ENCODE measurements around the gene TBC1D3K. TPM values are rescaled to one million over a fixed set of nuclear protein-coding genes. Genes with fewer than 3 reads are reported as not detected.
"Not testable (repeated sequence)": the region's sequence is repeated elsewhere in the genome, so short reads cannot be mapped to it uniquely, and the experiment has no call there.

TBC1D3K gene
- total RNA-seq: not detected
- long read RNA-seq: 0 reads

GRCh38 chr17:37924115-37924514 is at the start of gene TBC1D3K:
TBC1D3K (plus strand) TSS chr17:37924415; CDS start chr17:37926000, 1,585 bp downstream.
- DNase-seq (ENCODE audit: low spot score); intact Hi-C loops (cut with DNase I): not testable (repeated sequence)

GRCh38 chr17:37884516-37884915 is 39.7 kb upstream of the TBC1D3K start:
- DNase-seq (ENCODE audit: low spot score): no peak
- intact Hi-C loops (cut with DNase I): no loop called here

GRCh38 chr17:37885136-37885535 is 39.1 kb upstream of the TBC1D3K start:
- DNase-seq (ENCODE audit: low spot score): no peak
- intact Hi-C loops (cut with DNase I): no loop called here

GRCh38 chr17:37888881-37889280 is 35.3 kb upstream of the TBC1D3K start:
- no peak for DNase-seq (ENCODE audit: low spot score)
- intact Hi-C loops (cut with DNase I): no loop called here

- intact Hi-C loops (cut with DNase I); DNase-seq (ENCODE audit: low spot score): not testable (repeated sequence)
These were observed 27.3 kb upstream of the TBC1D3K start for GRCh38 chr17:37896961-37897360.

Other genes with a start within 250 kb of the TBC1D3K start
- not detected for gene HNF1B, start 179.4 kb upstream of the TBC1D3K start, total RNA-seq
- 6.6 TPM for gene TBC1D3L, start 64.6 kb downstream of the TBC1D3K start, total RNA-seq
- 0.35 TPM for gene TBC1D3D, start 79.6 kb downstream of the TBC1D3K start, total RNA-seq
- not detected for gene TBC1D3C, start 144.2 kb downstream of the TBC1D3K start, total RNA-seq
- gene TBC1D3E, start 203.5 kb downstream of the TBC1D3K start, total RNA-seq: not detected

Data from cardiac septum (tissue), 1 donor.